SK-N-SH (cell line): ENCODE results near the gene ACTN4. TPM values are rescaled to one million over a fixed set of nuclear protein-coding genes. Genes with fewer than 3 reads are reported as not detected.
A peak's percentile ranks its signal among the peaks of the same experiment; 100 is the strongest.

ENCODE experiments used
- CTCF ChIA-PET: fragments of 300-600, 350-600 bp; formaldehyde crosslinking; extraction: SDS; loops from one replicate; lab custom pipeline; 2021; lab: Yijun Ruan, JAX
- POLR2A ChIA-PET: fragments of 350-600 bp; sonication (Branson Sonifier 250); formaldehyde crosslinking; extraction: SDS; loops from one replicate; lab custom pipeline; 2020; ENCODE audit warnings: antibody characterized with exemption, inconsistent platforms; lab: Yijun Ruan, JAX
- DNase-seq: peaks from one replicate; pipeline ENCODE4 v3.0.0; 2012
- H2AFZ ChIP-seq: fragments of 200-600 bp; sonication (generic); 2 replicates; pipeline ENCODE4 v1.8.1; 2016; ENCODE audit warnings: antibody characterized with exemption, mild to moderate bottlenecking, low read depth
- H3F3A ChIP-seq: fragments of 200-600 bp; sonication (generic); replicated peaks from 2 replicates; pipeline ENCODE3; 2016; ENCODE audit warnings: antibody characterized with exemption, mild to moderate bottlenecking; ENCODE audit not compliant: insufficient read depth
- H3K27ac ChIP-seq, 2 experiments: fragments of 200-500 bp in 1 of 2; fragments of 200-600 bp in 1 of 2; sonication (Bioruptor generic) in 1 of 2; sonication (generic), shearing (Covaris generic) in 1 of 2; 2 replicates each; pipeline versions ENCODE4 v1.5.1 to v1.6.1; 2014 to 2016; ENCODE audit warnings: low read depth in 2 of 2, inconsistent platforms in 1 of 2, low read length in 1 of 2, mild to moderate bottlenecking in 1 of 2, mixed read lengths in 1 of 2
- H3K27me3 ChIP-seq: fragments of 200-600 bp; sonication (generic), shearing (Covaris generic); 2 replicates; pipeline ENCODE4 v1.6.1; 2016; ENCODE audit warnings: mixed run types; ENCODE audit not compliant: insufficient read depth
- H3K36me3 ChIP-seq, 2 experiments: fragments of 200-500 bp in 1 of 2; fragments of 200-600 bp in 1 of 2; sonication (Bioruptor generic) in 1 of 2; sonication (generic) in 1 of 2; replicated peaks in 1 of 2; 2 replicates each; pipeline versions ENCODE3 to v1.5.1; 2014 to 2016; ENCODE audit warnings: low read length in 1 of 2, mild to moderate bottlenecking in 1 of 2; ENCODE audit not compliant: insufficient read depth in 2 of 2, control insufficient read depth in 1 of 2
- H3K4me1 ChIP-seq, 2 experiments: fragments of 200-500 bp in 1 of 2; fragments of 200-600 bp in 1 of 2; sonication (Bioruptor generic) in 1 of 2; sonication (generic), shearing (Covaris generic) in 1 of 2; 2 replicates each; pipeline versions ENCODE4 v1.5.1 to v1.6.1; 2014 to 2016; ENCODE audit warnings: low read depth in 1 of 2, low read length in 1 of 2, mixed run types in 1 of 2; ENCODE audit not compliant: insufficient read depth in 2 of 2, control insufficient read depth in 1 of 2
- H3K4me2 ChIP-seq: fragments of 200-600 bp; sonication (generic), shearing (Covaris generic); 2 replicates; pipeline ENCODE4 v1.6.1; 2017; ENCODE audit warnings: mixed run types
- H3K4me3 ChIP-seq, 2 experiments: fragments of 200-500 bp in 1 of 2; fragments of 200-600 bp in 1 of 2; sonication (Bioruptor generic) in 1 of 2; sonication (generic), shearing (Covaris generic) in 1 of 2; 2 replicates each; pipeline versions ENCODE4 v1.5.1 to v1.8.1; 2014 to 2016; ENCODE audit warnings: low read depth in 2 of 2, inconsistent platforms in 1 of 2, low read length in 1 of 2, mild to moderate bottlenecking in 1 of 2, mixed read lengths in 1 of 2, moderate library complexity in 1 of 2
- H3K79me2 ChIP-seq: fragments of 200-600 bp; sonication (generic); 2 replicates; pipeline ENCODE4 v1.8.1; 2017; ENCODE audit warnings: mild to moderate bottlenecking; ENCODE audit not compliant: insufficient read depth
- H3K9ac ChIP-seq: fragments of 200-600 bp; sonication (generic); 2 replicates; pipeline ENCODE4 v1.6.1; 2017; ENCODE audit warnings: mixed run types
- H3K9me2 ChIP-seq: fragments of 200-600 bp; sonication (generic); 2 replicates; pipeline ENCODE4 v1.6.1; 2017; ENCODE audit warnings: mixed run types
- H3K9me3 ChIP-seq: fragments of 200-600 bp; sonication (generic); 2 replicates; pipeline ENCODE4 v1.6.1; 2017; ENCODE audit warnings: mixed run types, mild to moderate bottlenecking, moderate library complexity
- H4K20me1 ChIP-seq: fragments of 200-600 bp; sonication (generic); 2 replicates; pipeline ENCODE4 v1.6.1; 2017; ENCODE audit warnings: mild to moderate bottlenecking, mixed run types; ENCODE audit not compliant: insufficient read depth
- CHD2 ChIP-seq: fragments of 150-350 bp; IDR thresholded peaks from 2 replicates; pipeline ENCODE4 v1.6.1; 2018; ENCODE audit warnings: low read length; ENCODE audit not compliant: partially characterized antibody
- CTCF ChIP-seq: fragments of 200-600 bp; sonication (generic); IDR thresholded peaks from 2 replicates; pipeline ENCODE4 v1.6.1; 2017; ENCODE audit warnings: antibody characterized with exemption, mild to moderate bottlenecking, moderate library complexity
- ELF1 ChIP-seq: IDR thresholded peaks from 2 replicates; pipeline ENCODE4 v1.4.0; 2012
- EZH2phosphoT487 ChIP-seq: fragments of 200-600 bp; sonication (generic); IDR thresholded peaks from 2 replicates; pipeline ENCODE4 v1.6.1; 2017; ENCODE audit warnings: low read depth, mixed run types, mild to moderate bottlenecking, antibody characterized with exemption, moderate library complexity, borderline replicate concordance
- MXI1 ChIP-seq: IDR thresholded peaks from 2 replicates; pipeline ENCODE4 v1.6.1; 2012; ENCODE audit warnings: mild to moderate bottlenecking, low read depth, low read length, improper control_type of control experiment
- RFX5 ChIP-seq: IDR thresholded peaks from 2 replicates; pipeline ENCODE4 v1.6.1; 2012; ENCODE audit warnings: mild to moderate bottlenecking, improper control_type of control experiment, low read length
- RXRA ChIP-seq: IDR thresholded peaks from 2 replicates; pipeline ENCODE4 v1.4.0; 2012; ENCODE audit warnings: low read depth, mild to moderate bottlenecking, borderline replicate concordance
- SIN3A ChIP-seq: IDR thresholded peaks from 2 replicates; pipeline ENCODE4 v1.6.1; 2012; ENCODE audit warnings: low read depth, mild to moderate bottlenecking, low read length, moderate library complexity, borderline replicate concordance
- TCF12 ChIP-seq: IDR thresholded peaks from 2 replicates; pipeline ENCODE4 v1.4.0; 2012
- USF2 ChIP-seq: fragments of 150-350 bp; IDR thresholded peaks from 2 replicates; pipeline ENCODE4 v1.6.1; 2017; ENCODE audit warnings: antibody characterized with exemption, low read length, low read depth, borderline replicate concordance
- ZBTB33 ChIP-seq: IDR thresholded peaks from 2 replicates; pipeline ENCODE4 v1.4.0; 2012; ENCODE audit warnings: low read depth, borderline replicate concordance
- WGBS: methylation state at CpG from one replicate; pipeline ENCODE4 v1.1.6; 2017; ENCODE audit warnings: low lambda C conversion rate; 5-methylcytosine and 5-hydroxymethylcytosine counted together
- polyA plus RNA-seq, 3 experiments: library from polyadenylated mRNA; depleted of rRNA; stranded (reverse); fragments of >200 nt; gene quantifications; 2 replicates each; pipeline ENCODE4 v1.2.3, GENCODE V29; 2012
- TF ChIP-seq, protein P1 (sequence below): IDR thresholded peaks from 2 replicates; pipeline ENCODE4 v1.4.0; 2012; ENCODE audit warnings: low read depth
- TF ChIP-seq, protein P2 (sequence below): IDR thresholded peaks from 2 replicates; pipeline ENCODE4; 2012

ACTN4 gene
- polyA plus RNA-seq, 1 of the 3 experiments (the other 2 are of a cell fraction), result 598 TPM

DNA sequence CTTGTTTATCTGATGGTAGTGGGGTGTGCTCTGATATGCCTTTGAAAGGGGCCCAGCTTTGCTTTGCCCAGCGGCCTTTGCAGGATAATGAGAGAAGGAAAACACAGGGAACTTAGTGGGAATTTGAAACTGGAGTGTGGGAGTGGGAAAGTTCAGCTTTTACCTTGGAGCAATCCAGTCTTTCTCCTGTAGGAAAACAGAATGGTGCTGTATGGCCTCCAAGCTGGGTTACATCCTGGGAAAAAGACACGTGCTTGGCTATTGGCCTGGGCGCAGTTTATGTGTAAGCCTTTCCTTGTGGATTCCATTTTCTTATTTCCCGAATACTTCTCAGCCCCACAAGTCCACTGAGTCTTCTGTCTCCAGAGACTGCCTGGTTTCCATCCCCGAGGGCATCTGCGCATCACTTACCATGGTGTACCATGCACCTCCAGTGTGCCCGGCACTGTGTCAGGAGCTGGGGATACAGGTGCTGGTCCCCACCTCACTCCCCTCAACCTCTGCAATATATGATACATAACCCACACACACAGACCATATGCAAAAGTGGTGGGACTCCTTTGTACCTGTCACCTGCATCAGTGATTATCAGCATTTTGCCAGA lies 31.5 kb downstream of the ACTN4 start (continued):
- TF ChIP-seq SIN3A, result no peak

GRCh38 chr19:38679839-38680238 lies 32.4 kb downstream of the ACTN4 start:
- peaks cover 30 to 56% of the 10 kb centered on the region in 2 experiments; a peak in 3 of 4 replicates for H3K4me1 ChIP-seq
- H3K36me3 ChIP-seq, result peaks cover 5 to 19% of the 10 kb centered on the region in 2 experiments
- no peaks in the 10 kb centered on the region for H3K9me3 ChIP-seq
- H3K9me2 ChIP-seq, result no peaks in the 10 kb centered on the region
- DNase-seq, result no peak
- no peak overlapping the region for H3K4me2 ChIP-seq
- peak overlapping the region in 1 of 2 experiments; percentile 99; a peak in 2 of 4 replicates for H3K27ac ChIP-seq
- POLR2A ChIA-PET, result no interaction called here
- peaks cover 91% of the 10 kb centered on the region for H3K79me2 ChIP-seq
- no peak overlapping the region for H2AFZ ChIP-seq
- no peaks in the 10 kb centered on the region for H3K27me3 ChIP-seq
- H3F3A ChIP-seq, result peaks cover 55% of the 10 kb centered on the region
- TF ChIP-seq CTCF (no peak), USF2 (no peak)
- no peak overlapping the region for H3K9ac ChIP-seq
- H3K4me3 ChIP-seq, result no peak overlapping the region
- peaks cover 48% of the 10 kb centered on the region for H4K20me1 ChIP-seq
- CTCF ChIA-PET, result interaction anchor here (0.9 kb wide), 1 partner anchor 16 kb away, joined by 3 read pairs; no protein-coding TSS in a partner anchor
- WGBS, result 61% methylated on average over 4 of the region's 4 CpGs

DNA sequence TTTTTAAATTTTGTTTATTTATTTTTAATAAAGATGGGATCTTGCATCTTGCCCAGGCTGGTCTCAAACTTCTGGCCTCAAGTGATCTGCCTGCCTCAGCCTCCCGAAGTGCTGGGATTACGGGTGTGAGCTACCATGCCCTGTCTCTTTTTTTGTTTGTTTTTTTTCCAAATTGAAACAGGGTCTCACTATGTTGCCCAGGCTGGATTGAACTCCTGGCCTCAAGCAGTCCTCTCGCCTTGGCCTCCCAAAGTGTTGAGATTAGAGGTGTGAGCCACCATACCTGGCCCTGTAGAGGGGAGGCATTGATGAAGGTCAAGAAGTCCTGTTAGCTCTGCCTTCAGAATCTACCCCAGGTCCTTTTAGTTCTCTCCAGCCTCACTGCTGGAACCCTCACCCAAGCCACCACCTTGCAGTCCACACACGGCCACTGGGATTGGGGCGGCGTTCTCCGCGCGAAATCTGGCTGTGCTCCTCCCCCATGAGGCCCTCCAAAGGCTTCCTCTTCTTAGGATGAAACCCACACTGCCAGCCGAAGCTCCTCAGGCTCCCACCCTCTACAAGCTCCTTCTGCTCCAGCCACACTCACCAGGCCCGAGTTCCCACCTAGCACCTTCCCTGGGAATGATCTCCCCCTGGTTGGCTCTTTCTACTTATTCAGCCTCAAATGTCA lies 34.9 kb downstream of the ACTN4 start:
- no peak for TF ChIP-seq EZH2phosphoT487
- TF ChIP-seq, protein P1, sequence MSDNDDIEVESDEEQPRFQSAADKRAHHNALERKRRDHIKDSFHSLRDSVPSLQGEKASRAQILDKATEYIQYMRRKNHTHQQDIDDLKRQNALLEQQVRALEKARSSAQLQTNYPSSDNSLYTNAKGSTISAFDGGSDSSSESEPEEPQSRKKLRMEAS, result no peak
- no peak for TF ChIP-seq ZBTB33
- TF ChIP-seq ELF1, result no peak
- TF ChIP-seq RFX5, result no peak
- TF ChIP-seq CTCF, result no peak
- TF ChIP-seq, protein P2, sequence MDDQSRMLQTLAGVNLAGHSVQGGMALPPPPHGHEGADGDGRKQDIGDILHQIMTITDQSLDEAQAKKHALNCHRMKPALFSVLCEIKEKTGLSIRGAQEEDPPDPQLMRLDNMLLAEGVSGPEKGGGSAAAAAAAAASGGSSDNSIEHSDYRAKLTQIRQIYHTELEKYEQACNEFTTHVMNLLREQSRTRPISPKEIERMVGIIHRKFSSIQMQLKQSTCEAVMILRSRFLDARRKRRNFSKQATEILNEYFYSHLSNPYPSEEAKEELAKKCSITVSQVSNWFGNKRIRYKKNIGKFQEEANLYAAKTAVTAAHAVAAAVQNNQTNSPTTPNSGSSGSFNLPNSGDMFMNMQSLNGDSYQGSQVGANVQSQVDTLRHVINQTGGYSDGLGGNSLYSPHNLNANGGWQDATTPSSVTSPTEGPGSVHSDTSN, result no peak
- no peak for TF ChIP-seq MXI1
- TF ChIP-seq TCF12, result no peak
- no peak for TF ChIP-seq CHD2
- TF ChIP-seq RXRA, result no peak
- TF ChIP-seq SIN3A, result no peak
- Histone ChIP-seq H3F3A (peaks cover 58% of the 10 kb centered on the region), H3K36me3 (peaks cover under 1 to 19% of the 10 kb centered on the region in 2 experiments), H3K79me2 (peaks cover 91% of the 10 kb centered on the region), H3K9me2 (no peaks in the 10 kb centered on the region), H4K20me1 (peaks cover 25% of the 10 kb centered on the region; the same call in 1 of the 2 replicates), H3K27ac (peak overlapping the region; percentile 64 to 99; a peak in 3 of 4 replicates), H2AFZ (no peak overlapping the region), H3K9ac (no peak overlapping the region; the same call in 1 of the 2 replicates), H3K4me3 (no peak overlapping the region), H3K4me2 (0 out of 2 replicates have a peak overlapping the region, but pooled peaks have one; percentile 66), H3K9me3 (no peaks in the 10 kb centered on the region), H3K4me1 (peaks cover 41 to 59% of the 10 kb centered on the region in 2 experiments; a peak in 3 of 4 replicates), H3K27me3 (no peaks in the 10 kb centered on the region)
- ChIA-PET POLR2A (no interaction called here), CTCF (no interaction called here)
- 94% methylated on average over 11 of the region's 11 CpGs for WGBS
- no peak for DNase-seq
